D721Med (cell line): ENCODE results near the gene AGMAT.

Experiments used
- DNase-seq: peaks from one replicate; pipeline ENCODE4 v3.0.0; 2011; ENCODE audit warnings: low spot score; ENCODE audit not compliant: insufficient read length
- FAIRE-seq: peaks from 2 replicates; lab custom pipeline; 2011; peaks lifted over from hg19 to GRCh38; lab: Jason Lieb, UNC
- CTCF ChIP-seq: IDR thresholded peaks from 2 replicates; pipeline ENCODE4 v1.5.1; 2012; ENCODE audit warnings: mild to moderate bottlenecking, control low read depth; ENCODE audit not compliant: insufficient read depth; ENCODE audit errors: missing control alignments

AGMAT gene

GRCh38 chr1:15523104-15524020 is 61.5 kb downstream of the AGMAT start:
- DNase-seq (no peak), FAIRE-seq (no peak)
- no peak for TF ChIP-seq CTCF

- TF ChIP-seq CTCF: no peak
These were observed 62.3 kb downstream of the AGMAT start for GRCh38 chr1:15522551-15522950.

More at GRCh38 chr1:15522551-15522950, 62.3 kb downstream of the AGMAT start:
- FAIRE-seq (no peak), DNase-seq (no peak)
